T-helper 2 cell treated with Interferon-gamma antibody and Interleukin-4, amounts not matched to agents 100 ng/mL and 5 ng/mL, for 36 hours (primary cell): ENCODE results near the gene DYNC1I1. TPM values are rescaled to one million over a fixed set of nuclear protein-coding genes. Genes with fewer than 3 reads are reported as not detected.

ENCODE experiments used
- intact Hi-C: fragments of 100-400 bp; cut with micrococcal nuclease; formaldehyde crosslinking; loops from one replicate; pipeline ENCODE4 v1.15.1; 2023
- total RNA-seq: library from RNA; stranded (reverse); gene quantifications from 2 replicates; pipeline ENCODE4 v1.2.3, GENCODE V29; 2022

Gene DYNC1I1
- total RNA-seq, 1 donor from 2014 or later: not detected

DNA sequence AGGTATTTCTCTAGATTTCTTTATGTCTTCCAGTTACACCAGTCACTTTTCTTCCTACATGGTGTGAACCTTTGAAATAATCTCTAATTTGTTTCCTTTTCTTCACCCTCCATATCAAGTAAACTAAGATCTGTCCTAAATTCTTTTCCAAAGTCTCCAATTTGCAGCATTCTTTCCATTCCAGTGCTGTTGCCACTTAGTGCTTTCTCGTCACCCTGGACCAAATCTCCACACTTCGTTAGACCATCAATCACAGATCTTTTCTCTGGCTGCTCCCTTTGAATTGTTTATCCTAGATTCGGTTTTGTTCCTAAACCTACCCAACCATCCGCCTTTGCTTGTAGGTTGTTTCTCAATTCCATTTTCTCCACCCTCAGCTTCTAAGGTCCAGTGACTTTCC lies 74.7 kb downstream of the DYNC1I1 start:
- intact Hi-C loops: no loop called here

- intact Hi-C loops: no loop called here
Measured at GRCh38 chr7:95859429-95859828, 87.1 kb downstream of the DYNC1I1 start.

DNA sequence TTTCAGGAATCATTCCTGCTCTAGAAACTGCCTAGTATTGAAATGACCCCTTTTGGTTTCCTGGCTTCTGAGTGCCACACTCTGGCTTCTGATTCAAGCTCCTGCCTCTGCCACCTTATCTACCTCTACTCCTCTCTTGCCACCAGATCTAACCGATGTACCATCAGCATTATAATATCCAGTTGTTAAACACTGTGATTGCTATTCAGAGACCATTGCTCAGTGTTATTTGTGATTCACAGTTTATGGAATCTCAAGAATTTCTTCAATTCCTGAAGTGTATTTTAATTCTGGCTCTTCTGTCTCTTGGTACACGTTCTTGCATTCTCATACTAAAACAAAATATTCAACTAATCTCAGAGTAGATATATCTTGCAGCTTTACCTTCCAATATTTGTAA lies 88.7 kb downstream of the DYNC1I1 start:
- intact Hi-C loops: no loop called here

DNA sequence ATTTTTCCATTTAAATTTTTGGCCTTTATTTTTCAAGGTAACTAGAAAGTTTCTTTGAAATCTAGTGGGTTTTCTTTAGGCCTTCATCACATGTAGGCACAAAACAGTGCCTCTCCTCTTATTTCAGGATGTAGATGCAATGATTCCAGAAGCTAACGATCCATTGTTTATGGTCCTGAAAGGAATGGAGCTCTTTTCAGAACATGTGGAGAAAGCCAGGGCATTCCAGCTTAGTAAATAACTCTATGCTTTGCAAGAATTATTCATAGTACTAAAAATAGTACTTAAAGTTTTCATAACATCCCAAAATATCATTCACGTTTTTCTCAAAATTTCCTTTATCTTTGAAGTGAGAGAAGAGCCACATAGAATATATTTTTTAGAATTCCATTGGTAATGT lies 91.3 kb downstream of the DYNC1I1 start:
- intact Hi-C loops: no loop called here

DNA sequence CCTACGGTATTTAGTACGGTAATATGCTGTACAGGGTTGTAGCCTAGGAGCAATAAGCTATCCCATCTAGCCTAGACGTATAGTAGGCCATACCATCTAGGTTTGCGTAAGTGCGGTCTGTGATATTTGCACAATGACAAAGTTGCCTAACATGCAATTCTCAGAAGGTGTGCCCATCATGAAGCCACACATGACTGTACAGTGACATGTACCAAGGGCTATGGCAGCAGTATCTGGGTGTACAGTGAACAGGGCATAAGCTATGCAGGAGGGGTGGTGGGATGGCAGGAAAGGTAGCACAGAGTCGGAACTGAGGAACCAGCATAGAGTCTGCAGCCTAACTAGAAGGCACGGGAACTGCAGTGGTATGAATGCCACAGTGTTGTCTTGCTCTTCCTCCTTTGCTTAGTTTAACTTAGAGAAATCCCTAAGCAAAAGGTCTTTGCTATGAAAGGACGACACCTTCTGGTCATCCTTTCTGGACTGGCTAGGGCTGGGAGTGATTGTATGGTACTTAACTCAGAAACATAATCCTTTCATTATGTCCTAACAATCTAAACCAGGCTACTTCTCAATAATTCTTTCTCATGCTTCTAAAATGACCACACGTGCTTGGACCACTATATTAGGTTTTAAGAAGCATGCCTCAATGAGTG lies 93.5 kb downstream of the DYNC1I1 start:
- intact Hi-C loops: no loop called here

GRCh38 chr7:95867309-95867708 lies 95.0 kb downstream of the DYNC1I1 start:
- intact Hi-C loops: no loop called here

- intact Hi-C loops: loop anchor here (1.0 to 5.0 kb wide), 3 partner anchors 148 to 360 kb away; no protein-coding TSS in a partner anchor
Measured at GRCh38 chr7:95871075-95871848, 98.9 kb downstream of the DYNC1I1 start.

DNA sequence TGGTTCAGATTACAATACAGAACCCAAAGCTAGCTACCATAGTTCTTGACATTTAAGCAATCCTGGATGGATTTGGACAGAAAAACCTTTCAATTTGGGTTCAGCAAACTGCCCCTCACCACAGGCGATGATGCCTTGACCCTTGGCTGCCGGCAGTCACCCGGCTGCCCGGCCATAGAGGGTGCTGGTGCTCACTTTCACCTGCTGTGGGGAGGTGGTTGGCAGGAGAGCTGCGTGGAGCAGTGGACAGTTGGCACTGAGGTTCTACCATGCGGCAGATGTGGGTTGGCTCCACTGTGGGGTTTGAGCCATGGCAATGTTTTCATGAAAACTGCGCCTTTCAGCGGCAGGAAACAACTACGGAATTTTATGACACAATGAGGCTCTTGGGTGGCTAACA lies 99.5 kb downstream of the DYNC1I1 start:
- intact Hi-C loops: loop anchor here (1.0 to 5.0 kb wide), 3 partner anchors 149 to 361 kb away; no protein-coding TSS in a partner anchor

DNA sequence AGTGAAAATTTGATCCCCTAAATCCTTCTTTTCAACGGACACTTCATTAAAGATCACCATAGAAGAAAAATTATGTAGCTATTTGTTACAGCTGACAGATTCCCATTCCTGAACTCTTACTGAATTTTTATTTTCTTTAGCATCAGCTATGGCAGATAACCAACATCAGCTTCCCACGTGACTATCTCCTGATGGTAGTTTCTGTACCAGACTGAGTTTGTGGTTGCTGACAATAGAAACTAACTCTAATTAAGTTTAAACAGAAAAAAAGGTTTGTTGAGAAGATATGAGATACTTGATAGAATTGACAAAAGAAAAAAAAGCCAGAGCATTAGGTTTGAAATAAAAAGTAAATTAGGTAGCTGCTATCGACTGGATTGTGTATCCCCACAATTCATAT lies 101.8 kb downstream of the DYNC1I1 start:
- intact Hi-C loops: loop anchor here (5.0 kb wide), 1 partner anchor 347 kb away; no protein-coding TSS in a partner anchor

- intact Hi-C loops: loop anchor here (5.0 kb wide), 1 partner anchor 347 kb away; no protein-coding TSS in a partner anchor
Measured at GRCh38 chr7:95874541-95875265, 102.3 kb downstream of the DYNC1I1 start.

DNA sequence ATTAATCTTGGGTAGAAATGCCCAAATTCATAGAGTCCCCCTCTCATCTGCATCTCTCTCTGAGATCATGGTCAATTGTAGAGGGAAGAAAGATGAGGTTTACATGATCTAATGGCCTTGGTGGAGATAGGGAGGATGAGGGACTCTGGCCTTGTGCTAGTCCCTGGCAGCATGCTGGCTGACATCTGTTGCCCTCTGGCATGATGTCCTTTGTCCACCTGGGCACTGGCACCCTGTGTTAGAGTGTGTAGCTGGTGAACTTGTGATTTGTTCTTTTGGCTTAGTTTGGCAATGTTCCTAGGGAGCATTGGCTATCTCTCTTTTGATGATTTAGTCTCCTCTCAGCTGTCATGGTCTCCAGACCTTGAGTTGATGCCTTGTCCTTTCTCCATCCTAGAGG lies 103.2 kb downstream of the DYNC1I1 start:
- intact Hi-C loops: no loop called here

DNA sequence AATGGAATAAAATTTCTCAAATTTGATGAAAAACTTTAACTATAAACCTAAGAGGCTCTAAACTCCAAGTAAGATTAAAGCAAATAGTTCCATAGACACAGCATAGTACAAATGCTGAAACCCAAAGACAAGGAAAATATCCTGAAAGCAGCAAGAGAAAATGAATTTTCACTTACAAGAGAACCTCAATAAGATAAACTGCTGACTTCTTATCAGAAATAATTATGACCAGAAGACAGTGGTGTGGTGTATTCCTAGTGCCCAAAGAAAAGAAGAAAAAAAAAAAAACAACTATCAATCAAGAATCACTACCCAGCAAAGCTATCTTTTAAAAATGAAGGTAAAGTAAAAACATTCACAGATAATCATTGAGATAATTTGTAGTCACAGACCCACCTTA lies 106.3 kb downstream of the DYNC1I1 start:
- intact Hi-C loops: no loop called here

DNA sequence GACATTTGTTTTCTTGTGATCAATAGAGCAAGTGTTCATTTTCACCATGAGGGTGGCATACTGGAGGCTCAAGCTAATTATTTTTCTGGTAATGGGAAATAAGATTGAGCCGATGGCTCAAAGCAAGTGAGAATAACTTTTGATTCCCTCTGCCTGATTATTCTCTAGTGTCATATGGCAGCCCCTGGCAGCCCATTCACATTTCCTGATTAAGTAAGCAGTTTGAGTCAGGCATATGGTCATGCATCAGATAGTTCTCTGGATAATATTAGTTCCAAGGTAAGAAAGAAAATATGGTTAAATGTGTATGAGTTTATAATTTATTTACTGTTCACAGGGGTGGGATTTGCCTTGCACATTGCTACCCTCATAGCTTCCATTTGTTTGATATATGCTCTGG lies 109.2 kb downstream of the DYNC1I1 start:
- intact Hi-C loops: no loop called here

DNA sequence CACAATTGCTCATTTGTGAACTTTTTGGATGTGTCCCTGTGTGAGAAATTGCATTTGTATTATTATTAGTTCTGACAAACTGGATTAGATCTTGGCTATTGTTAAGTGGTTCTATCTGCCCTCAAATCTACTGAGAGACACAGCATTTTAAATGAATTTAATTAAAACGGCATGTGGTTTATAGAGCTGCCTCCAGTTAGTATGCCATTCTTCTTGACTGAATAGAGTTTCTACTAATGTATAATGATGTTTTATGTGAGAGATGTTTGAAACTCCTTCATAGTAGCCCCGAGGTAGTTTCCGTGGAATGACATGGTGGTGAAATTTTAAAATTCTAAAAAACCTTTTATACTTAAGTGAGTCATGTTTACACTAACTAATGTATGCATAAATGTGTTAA lies 110.9 kb downstream of the DYNC1I1 start:
- intact Hi-C loops: no loop called here

- intact Hi-C loops: no loop called here
Measured at GRCh38 chr7:95886501-95887090, 114.2 kb downstream of the DYNC1I1 start.

DNA sequence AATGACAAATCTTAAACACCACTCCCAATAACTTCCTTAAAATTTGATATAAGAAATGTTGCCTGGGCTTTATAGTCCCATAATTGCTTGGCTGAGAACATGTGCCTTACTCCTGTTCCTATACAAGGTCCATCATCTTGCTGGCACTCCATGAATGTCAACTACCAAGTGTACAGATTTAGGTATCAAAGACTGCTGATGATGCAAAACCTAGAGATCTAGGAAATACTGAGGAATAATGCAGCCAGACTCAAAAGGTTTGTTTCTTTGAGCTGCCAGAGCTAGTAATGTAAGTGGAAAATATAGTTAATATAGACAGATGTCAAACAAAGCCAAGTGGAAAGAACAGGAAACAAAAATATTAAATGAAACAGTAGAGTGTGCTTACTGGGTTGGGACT lies 121.1 kb downstream of the DYNC1I1 start:
- intact Hi-C loops: no loop called here

DNA sequence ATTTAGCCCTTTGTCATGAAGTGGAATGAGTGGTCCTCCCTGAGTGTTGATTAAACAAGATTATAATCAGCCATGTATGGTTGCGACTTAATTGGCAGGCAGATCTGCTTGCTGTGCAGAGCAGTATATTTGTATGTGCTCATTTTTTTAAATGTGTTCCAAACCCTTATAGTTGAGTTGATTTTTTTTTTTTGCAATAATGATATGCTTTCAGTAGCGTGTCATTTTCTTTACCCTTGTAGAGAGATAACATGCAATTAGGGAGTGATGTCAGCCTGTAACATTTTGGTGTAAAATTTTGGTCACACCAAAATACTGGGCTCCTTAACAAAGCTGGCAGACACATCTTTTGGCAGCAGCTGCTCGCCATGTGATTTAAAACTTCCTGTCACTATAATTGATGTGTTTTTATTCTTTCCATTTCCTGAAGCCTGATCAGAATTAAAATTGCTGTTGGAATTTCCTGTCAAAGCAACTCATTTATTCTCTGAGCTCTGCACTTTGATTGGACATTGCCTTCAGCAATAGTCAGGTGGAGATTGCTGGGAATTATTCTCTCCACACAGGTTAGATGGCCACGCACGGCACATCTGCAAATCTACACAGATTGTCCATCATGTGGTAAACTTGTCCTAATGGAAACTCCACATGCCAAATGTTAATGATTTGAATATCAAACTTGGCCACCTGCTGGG lies 125.3 kb downstream of the DYNC1I1 start:
- intact Hi-C loops: no loop called here

- intact Hi-C loops: no loop called here
Measured at GRCh38 chr7:95899919-95900513, 127.7 kb downstream of the DYNC1I1 start.

DNA sequence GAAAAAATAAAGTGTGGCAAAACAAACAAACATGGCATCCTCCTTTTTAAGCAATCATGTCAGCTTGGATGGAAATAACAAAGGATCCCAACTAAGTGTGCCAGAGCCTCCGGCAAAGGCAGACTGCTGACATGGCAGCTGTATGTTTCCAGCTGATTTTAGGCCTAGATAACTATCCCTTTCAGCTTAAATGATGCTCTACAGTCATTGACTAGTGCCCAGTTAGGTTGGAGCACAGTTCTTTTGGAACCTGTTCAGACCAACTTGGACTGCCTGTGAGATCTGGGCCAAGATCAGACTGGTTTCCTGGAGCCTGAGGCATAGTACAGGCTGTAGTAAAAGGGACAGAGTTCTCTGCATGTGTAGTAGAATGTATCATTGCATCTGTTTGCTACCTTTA lies 128.7 kb downstream of the DYNC1I1 start:
- intact Hi-C loops: no loop called here

DNA sequence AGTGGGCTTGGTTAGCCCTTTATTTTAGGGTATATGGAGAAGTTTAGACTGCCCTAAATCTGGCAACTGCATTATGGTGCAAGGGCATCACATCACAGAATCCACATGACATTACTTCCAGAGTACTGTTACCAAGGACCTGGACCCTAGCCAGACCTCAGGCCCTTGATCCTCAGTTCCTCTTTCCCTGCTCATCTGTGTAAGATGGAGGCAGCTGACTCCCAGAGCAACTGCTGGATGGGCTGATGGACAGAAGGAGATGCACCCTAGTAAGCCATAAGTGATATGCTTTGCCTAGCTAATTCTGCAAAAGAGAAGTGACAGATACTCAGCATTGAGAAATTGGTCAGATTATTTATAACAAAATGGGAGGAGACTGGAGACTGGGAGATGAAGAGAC lies 131.7 kb downstream of the DYNC1I1 start:
- intact Hi-C loops: no loop called here

DNA sequence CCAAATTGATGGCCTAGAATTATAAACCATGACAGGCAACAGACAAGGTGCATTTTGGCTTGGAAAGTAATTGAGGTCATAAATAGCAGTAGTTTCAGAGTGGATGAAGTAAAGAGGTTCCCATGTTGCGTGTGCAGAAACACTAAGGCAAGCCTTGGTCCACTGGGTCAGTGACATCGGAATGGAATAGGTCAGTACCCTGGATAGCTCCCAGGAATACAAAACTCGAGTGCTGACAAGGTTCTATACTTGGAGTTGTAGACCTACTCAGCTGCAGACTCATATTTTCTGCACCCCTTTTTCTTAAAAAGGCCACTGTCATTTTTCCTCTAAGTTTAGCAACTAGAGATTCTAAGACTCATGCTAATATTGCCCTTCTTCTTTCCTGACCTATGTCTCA lies 132.8 kb downstream of the DYNC1I1 start:
- intact Hi-C loops: no loop called here
